ENCODE measurements around the gene BCL2.

DNA sequence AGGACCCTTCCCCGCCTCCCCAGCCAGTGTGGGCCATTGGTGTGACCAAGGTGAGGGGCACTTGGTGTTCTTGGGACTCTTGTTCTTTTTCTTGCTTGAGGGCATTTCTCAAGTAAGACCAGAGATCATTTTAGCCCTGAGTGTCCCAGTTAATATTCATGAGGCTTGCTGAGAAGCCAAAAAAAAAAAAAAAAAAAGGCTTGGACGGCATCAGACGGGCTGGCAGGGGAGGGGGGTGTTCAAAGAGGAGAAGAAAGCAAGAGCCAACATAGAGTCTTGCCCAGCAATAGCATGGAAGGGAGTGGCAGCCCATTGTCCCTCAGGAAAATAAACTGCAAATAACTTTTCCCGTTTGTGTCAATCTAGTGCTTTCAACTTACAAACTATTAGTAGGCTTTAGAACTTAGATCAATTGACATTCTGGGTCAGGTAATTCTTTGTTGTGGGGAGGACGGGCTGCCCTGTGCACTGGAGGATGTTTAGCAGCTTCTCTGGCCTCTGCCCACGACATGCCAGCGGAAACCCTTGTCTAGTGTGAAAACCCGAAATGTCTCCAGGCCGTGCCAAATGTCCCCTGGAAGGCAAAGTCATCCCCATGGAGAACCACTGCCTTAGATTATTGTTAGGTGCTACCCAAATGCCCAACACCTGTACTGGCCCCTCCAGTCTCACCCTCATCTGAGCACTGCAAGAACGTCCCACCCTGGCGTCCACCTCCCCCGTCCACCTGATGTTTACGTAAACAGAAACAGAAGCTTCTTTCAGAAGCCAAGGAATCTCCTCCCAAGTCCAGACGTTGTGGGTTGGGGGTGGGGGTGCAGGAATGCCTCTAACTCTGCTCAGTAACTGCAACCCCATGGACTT lies 163.4 kb downstream of the BCL2 start:
- TF ChIP-seq, protein P1, sequence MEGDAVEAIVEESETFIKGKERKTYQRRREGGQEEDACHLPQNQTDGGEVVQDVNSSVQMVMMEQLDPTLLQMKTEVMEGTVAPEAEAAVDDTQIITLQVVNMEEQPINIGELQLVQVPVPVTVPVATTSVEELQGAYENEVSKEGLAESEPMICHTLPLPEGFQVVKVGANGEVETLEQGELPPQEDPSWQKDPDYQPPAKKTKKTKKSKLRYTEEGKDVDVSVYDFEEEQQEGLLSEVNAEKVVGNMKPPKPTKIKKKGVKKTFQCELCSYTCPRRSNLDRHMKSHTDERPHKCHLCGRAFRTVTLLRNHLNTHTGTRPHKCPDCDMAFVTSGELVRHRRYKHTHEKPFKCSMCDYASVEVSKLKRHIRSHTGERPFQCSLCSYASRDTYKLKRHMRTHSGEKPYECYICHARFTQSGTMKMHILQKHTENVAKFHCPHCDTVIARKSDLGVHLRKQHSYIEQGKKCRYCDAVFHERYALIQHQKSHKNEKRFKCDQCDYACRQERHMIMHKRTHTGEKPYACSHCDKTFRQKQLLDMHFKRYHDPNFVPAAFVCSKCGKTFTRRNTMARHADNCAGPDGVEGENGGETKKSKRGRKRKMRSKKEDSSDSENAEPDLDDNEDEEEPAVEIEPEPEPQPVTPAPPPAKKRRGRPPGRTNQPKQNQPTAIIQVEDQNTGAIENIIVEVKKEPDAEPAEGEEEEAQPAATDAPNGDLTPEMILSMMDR (IDR thresholded peaks at IDR 0.05), result no peak
- TF ChIP-seq POLR2A (IDR thresholded peaks at IDR 0.05; ENCODE audit: low read depth) (no peak), EP300 (IDR thresholded peaks at IDR 0.05) (no peak)
